GM18861 (cell line): ENCODE results near the gene LILRB3.
"Not testable (repeated sequence)": the region's sequence is repeated elsewhere in the genome, so short reads cannot be mapped to it uniquely, and the experiment has no call there.

ENCODE experiments used
- ATAC-seq: cut with Tn5 transposase; IDR thresholded peaks from one replicate; pipeline ENCODE4 v1.9.1; 2021; ENCODE audit not compliant: unreplicated experiment

The LILRB3 gene

GRCh38 chr19:54222474-54223276 lies at the start of gene LILRB3:
Gene LILRB3 (minus strand): TSS chr19:54223007. CDS start chr19:54222976, 31 bp downstream.
- ATAC-seq, result not testable (repeated sequence)

- ATAC-seq, result not testable (repeated sequence)
These were observed 49.4 kb upstream of the LILRB3 start for GRCh38 chr19:54272181-54272580.

- not testable (repeated sequence) for ATAC-seq
These were observed 48.8 kb upstream of the LILRB3 start for GRCh38 chr19:54271587-54271986.

- no peak for ATAC-seq
These were observed 48.3 kb upstream of the LILRB3 start for GRCh38 chr19:54271106-54271505.

GRCh38 chr19:54268936-54269335 lies 46.1 kb upstream of the LILRB3 start:
- ATAC-seq, result no peak

GRCh38 chr19:54266133-54266532 lies 43.3 kb upstream of the LILRB3 start:
- no peak for ATAC-seq

- ATAC-seq, result no peak
These were observed 39.7 kb upstream of the LILRB3 start for GRCh38 chr19:54262470-54262869.

- ATAC-seq, result no peak
These were observed 39.3 kb upstream of the LILRB3 start for GRCh38 chr19:54262066-54262465.

- no peak for ATAC-seq
These were observed 34.3 kb upstream of the LILRB3 start, which contains the start of gene LILRB5 for GRCh38 chr19:54257116-54257480. Gene LILRB5 (minus strand): TSS chr19:54257273. CDS start chr19:54257193, 80 bp downstream.

GRCh38 chr19:54256250-54257115 lies 33.7 kb upstream of the LILRB3 start:
- ATAC-seq, result no peak

- ATAC-seq, result no peak
These were observed 32.4 kb upstream of the LILRB3 start for GRCh38 chr19:54255105-54255775.

GRCh38 chr19:54254195-54254906 lies 31.5 kb upstream of the LILRB3 start:
- ATAC-seq, result no peak

GRCh38 chr19:54253331-54254194 lies 30.8 kb upstream of the LILRB3 start:
- ATAC-seq, result no peak

GRCh38 chr19:54252845-54253244 lies 30.0 kb upstream of the LILRB3 start:
- ATAC-seq, result no peak

GRCh38 chr19:54252243-54252642 lies 29.4 kb upstream of the LILRB3 start:
- no peak for ATAC-seq

GRCh38 chr19:54248016-54248601 lies 25.3 kb upstream of the LILRB3 start:
- ATAC-seq, result no peak

GRCh38 chr19:54247106-54247930 lies 24.5 kb upstream of the LILRB3 start:
- ATAC-seq, result no peak

GRCh38 chr19:54245936-54246335 lies 23.1 kb upstream of the LILRB3 start:
- no peak for ATAC-seq
